GM20000 (cell line): Measurements from ENCODE around the gene CNOT6L.

Source experiments
- DNase-seq: peaks from one replicate; pipeline ENCODE4 v3.0.0; 2012; ENCODE audit warnings: low spot score
- CTCF ChIP-seq: IDR thresholded peaks from 2 replicates; pipeline ENCODE4 v1.5.1; 2012; ENCODE audit warnings: mild to moderate bottlenecking, control low read depth; ENCODE audit errors: extremely low read depth, missing control alignments

The CNOT6L gene

GRCh38 chr4:77692847-77693432 lies 126.2 kb downstream of the CNOT6L start:
- DNase-seq = no peak
- no peak for TF ChIP-seq CTCF

- TF ChIP-seq CTCF = no peak
- DNase-seq = no peak
Measured at GRCh38 chr4:77681792-77682191, 137.4 kb downstream of the CNOT6L start.

DNA sequence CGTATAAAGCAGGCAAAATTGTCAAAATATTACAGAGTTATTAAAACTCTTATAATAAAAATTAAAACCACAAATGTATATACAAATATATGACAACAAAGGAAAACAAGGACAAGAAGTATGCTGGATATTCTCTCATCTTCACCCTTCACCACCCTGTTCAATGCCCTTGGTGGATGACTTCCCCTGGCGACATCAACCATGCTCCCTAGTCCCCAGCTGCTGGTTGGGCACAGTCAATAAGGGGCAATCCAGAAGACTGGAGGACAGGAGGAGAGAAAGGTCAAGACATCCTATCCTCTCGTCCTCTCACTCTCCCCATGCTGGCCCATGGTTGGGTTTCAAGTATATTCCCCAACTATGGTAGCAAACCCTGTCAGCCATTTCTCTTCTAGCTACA lies 142.3 kb downstream of the CNOT6L start:
- no peak for TF ChIP-seq CTCF
- no peak for DNase-seq

DNA sequence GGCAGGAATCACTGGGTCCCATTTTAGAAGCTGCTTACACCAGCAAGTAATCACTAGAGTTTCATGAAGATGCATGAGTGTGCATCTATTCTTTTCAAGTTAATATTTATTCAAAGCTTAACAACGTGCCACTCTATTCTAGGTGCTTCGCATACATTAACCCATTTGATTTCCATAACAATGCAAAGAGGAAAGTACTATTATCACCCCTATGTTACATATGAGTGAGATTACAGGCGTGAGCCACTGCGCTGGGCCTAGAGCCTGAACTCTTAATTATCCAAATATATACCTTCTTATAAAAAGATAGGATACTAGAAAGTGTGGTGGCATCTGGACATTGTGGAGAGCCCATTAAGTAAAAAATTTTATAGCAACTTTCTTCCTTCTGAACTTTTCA lies 148.1 kb downstream of the CNOT6L start:
- DNase-seq = no peak
- no peak for TF ChIP-seq CTCF

DNA sequence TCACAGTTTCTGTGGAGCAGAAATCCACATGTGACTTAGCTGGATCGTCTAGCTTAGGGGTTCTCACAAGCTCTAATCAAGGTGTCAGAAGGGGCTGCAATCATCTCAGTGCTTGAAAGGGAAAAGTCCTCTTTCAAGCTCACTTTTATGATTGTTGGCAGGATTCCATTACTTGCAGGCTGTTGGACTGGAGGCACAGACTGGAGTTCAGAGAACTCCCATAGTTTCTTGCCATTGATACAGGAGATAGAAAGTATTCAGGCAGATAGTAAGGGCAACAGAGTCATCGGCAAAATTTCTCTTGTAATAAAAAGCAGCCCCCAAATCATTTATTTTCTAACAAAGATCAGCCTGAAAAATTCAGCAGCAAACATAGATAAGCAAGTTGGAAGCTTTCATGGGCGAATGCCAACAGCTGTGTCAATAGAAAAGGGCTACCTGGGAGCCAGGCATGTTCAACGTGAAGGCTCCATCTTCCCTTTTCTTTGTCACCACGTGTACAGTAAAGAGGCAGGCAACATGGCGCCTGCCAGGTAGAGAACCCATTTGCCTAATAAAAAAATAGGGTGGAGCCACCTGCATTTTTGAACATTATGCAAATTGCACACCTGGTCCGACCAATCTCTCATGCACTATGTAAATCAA lies 149.1 kb downstream of the CNOT6L start:
- DNase-seq = no peak

GRCh38 chr4:77665381-77666069 lies 153.6 kb downstream of the CNOT6L start:
- no peak for DNase-seq
- no peak for TF ChIP-seq CTCF

More for the DNA sequence above, 149.1 kb downstream of the CNOT6L start:
- no peak for TF ChIP-seq CTCF
